Aorta (tissue), 5 donors: ENCODE data around the gene ANK3. TPM values are rescaled to one million over a fixed set of nuclear protein-coding genes. Genes with fewer than 3 reads are reported as not detected.
"Not testable (repeated sequence)": the region's sequence is repeated elsewhere in the genome, so short reads cannot be mapped to it uniquely, and the experiment has no call there.

Experiments
- ATAC-seq: fragments of 200-7000 bp; cut with Tn5 transposase; one replicate; pipeline ENCODE4 v1.9.1; 2022; ENCODE audit warnings: moderate library complexity; ENCODE audit not compliant: low FRiP score
- DNase-seq, 2 donors: peaks; one replicate each; pipeline ENCODE4 v3.0.0-alpha.2; 2020
- H3K27ac ChIP-seq, 2 donors: one replicate each; pipeline ENCODE4 v1.5.1; 2013; ENCODE audit warnings: low read length in 2 of 2, mild to moderate bottlenecking in 2 of 2, moderate library complexity in 2 of 2, control low read depth in 1 of 2, inconsistent platforms in 1 of 2, low read depth in 1 of 2
- H3K27me3 ChIP-seq, 2 donors: one replicate each; pipeline ENCODE4 v1.6.1; 2013; ENCODE audit warnings: control low read depth in 1 of 2, low read length in 1 of 2, mild to moderate bottlenecking in 1 of 2, moderate library complexity in 1 of 2; ENCODE audit not compliant: insufficient read depth in 2 of 2, control insufficient read depth in 1 of 2
- H3K36me3 ChIP-seq, 2 donors: one replicate each; pipeline ENCODE4 v1.6.1; 2013; ENCODE audit warnings: control low read depth in 1 of 2, low read length in 1 of 2, mild to moderate bottlenecking in 1 of 2; ENCODE audit not compliant: insufficient read depth in 2 of 2, control insufficient read depth in 1 of 2
- H3K4me1 ChIP-seq, 2 donors: one replicate each; pipeline ENCODE4 v1.6.1; 2013; ENCODE audit warnings: low read length in 2 of 2, control low read depth in 1 of 2, mild to moderate bottlenecking in 1 of 2, moderate library complexity in 1 of 2; ENCODE audit not compliant: insufficient read depth in 2 of 2, control insufficient read depth in 1 of 2
- H3K4me3 ChIP-seq, 2 donors: one replicate each; pipeline ENCODE4 v1.5.1; 2013; ENCODE audit warnings: low read length in 2 of 2, control low read depth in 1 of 2, mild to moderate bottlenecking in 1 of 2
- H3K9me3 ChIP-seq: one replicate; pipeline ENCODE4 v1.6.1; 2013; ENCODE audit warnings: mild to moderate bottlenecking, low read length; ENCODE audit not compliant: control insufficient read depth
- WGBS, 2 donors: extraction: QIAGEN DNeasy Blood & Tissue Kit; methylation state at CpG; one replicate each; pipeline ENCODE4 v1.1.7; 2013; 5-methylcytosine and 5-hydroxymethylcytosine counted together
- intact Hi-C, 2 donors: fragments of 100-400 bp; cut with DNase I; formaldehyde crosslinking; loops; one replicate each; pipeline versions ENCODE4 v1.14.2 to v1.15.0; 2022
- polyA plus RNA-seq, 2 donors: library from polyadenylated mRNA; stranded (reverse); fragments of 200-250 nt; gene quantifications; one replicate each; pipeline ENCODE4 v1.2.3, GENCODE V29; 2013
- total RNA-seq, 2 donors: library from RNA; stranded (reverse); fragmentation: NEBNext Ultra II Directional; extraction: Animal tissue kit (Norgen Biotek cat#: 25700); gene quantifications; one replicate each; pipeline ENCODE4 v1.2.1, GENCODE V29; 2021
- donor health status: healthy with polysubstance abuse.
- donor health status: Bipolar disorder and iron deficiency.
- donor health status: DM: no; HTN: no; CAD: no.
- donor health status: DM: no; HTN: no; CAD: no.
- donor health status: DM: yes; HTN: yes; CAD: no.

The ANK3 gene
- total and polyA plus RNA-seq, 4 donors, result 16.5 to 38.2 (median 20.6) TPM

GRCh38 chr10:60298408-60299389 lies 91.0 kb downstream of the ANK3 start:
- DNase-seq (no peak), ATAC-seq (no peak)
- no peaks in the 10 kb centered on the region for H3K27me3 ChIP-seq
- intact Hi-C loops, result no loop called here
- whole genome bisulfite sequencing, 2 donors, result 79 to 80% methylated on average over 9 of the region's 9 CpGs
- no peak overlapping the region for H3K27ac ChIP-seq
- no peaks in the 10 kb centered on the region for H3K9me3 ChIP-seq
- H3K4me1 ChIP-seq, result no peaks in the 10 kb centered on the region
- no peak overlapping the region for H3K4me3 ChIP-seq
- no peaks in the 10 kb centered on the region for H3K36me3 ChIP-seq

GRCh38 chr10:60296073-60296472 lies 93.6 kb downstream of the ANK3 start:
- DNase-seq, result no peak
- Histone ChIP-seq H3K27ac (no peak overlapping the region), H3K9me3 (no peaks in the 10 kb centered on the region), H3K4me1 (no peaks in the 10 kb centered on the region), H3K36me3 (no peaks in the 10 kb centered on the region), H3K4me3 (no peak overlapping the region), H3K27me3 (no peaks in the 10 kb centered on the region)
- intact Hi-C loops, result no loop called here
- no peak for ATAC-seq
- 89 to 100% methylated on average over 1 of the region's 1 CpG for WGBS, 2 donors

- intact Hi-C loops, result no loop called here
- no peak for ATAC-seq
- H3K27me3 ChIP-seq, result no peaks in the 10 kb centered on the region
- no peaks in the 10 kb centered on the region for H3K4me1 ChIP-seq
- H3K9me3 ChIP-seq, result no peaks in the 10 kb centered on the region
- H3K4me3 ChIP-seq, result no peak overlapping the region
- H3K36me3 ChIP-seq, result no peaks in the 10 kb centered on the region
- 88 to 89% methylated on average over 9 of the region's 9 CpGs for WGBS, 2 donors
- no peak overlapping the region for H3K27ac ChIP-seq
- DNase-seq, result no peak
These were observed 94.4 kb downstream of the ANK3 start for GRCh38 chr10:60295028-60295937.

- H3K27ac ChIP-seq, result no peak overlapping the region
- no peaks in the 10 kb centered on the region for H3K9me3 ChIP-seq
- no peak overlapping the region for H3K4me3 ChIP-seq
- 46 to 57% methylated on average over 6 of the region's 6 CpGs for WGBS, 2 donors
- H3K4me1 ChIP-seq, result peaks cover 0 to 1% of the 10 kb centered on the region in 2 donors
- H3K27me3 ChIP-seq, result no peaks in the 10 kb centered on the region
- DNase-seq, result no peak
- no peaks in the 10 kb centered on the region for H3K36me3 ChIP-seq
- ATAC-seq, result no peak
- intact Hi-C loops, result no loop called here
These were observed 96.0 kb downstream of the ANK3 start for GRCh38 chr10:60293581-60294175.

GRCh38 chr10:60292998-60293397 lies 96.7 kb downstream of the ANK3 start:
- no peaks in the 10 kb centered on the region for H3K27me3 ChIP-seq
- ATAC-seq (no peak), DNase-seq (no peak)
- H3K4me1 ChIP-seq, result peaks cover 0 to 4% of the 10 kb centered on the region in 2 donors
- intact Hi-C loops, result no loop called here
- H3K36me3 ChIP-seq, result no peaks in the 10 kb centered on the region
- no peaks in the 10 kb centered on the region for H3K9me3 ChIP-seq
- H3K27ac ChIP-seq, result peak overlapping the region; percentile 6 to 28
- H3K4me3 ChIP-seq, result no peak overlapping the region
- WGBS, 2 donors, result 87 to 89% methylated on average over 8 of the region's 8 CpGs

GRCh38 chr10:60292536-60292935 lies 97.1 kb downstream of the ANK3 start:
- 28 to 50% methylated on average over 6 of the region's 6 CpGs for WGBS, 2 donors
- ATAC-seq, intact Hi-C loops, H3K9me3 ChIP-seq, H3K4me1 ChIP-seq, H3K36me3 ChIP-seq, H3K27me3 ChIP-seq, H3K4me3 ChIP-seq, DNase-seq, H3K27ac ChIP-seq: not testable (repeated sequence)

- H3K4me3 ChIP-seq, result no peak overlapping the region
- H3K27me3 ChIP-seq, result no peaks in the 10 kb centered on the region
- ATAC-seq, result no peak
- H3K27ac ChIP-seq, result no peak overlapping the region
- no peaks in the 10 kb centered on the region for H3K36me3 ChIP-seq
- intact Hi-C loops, result no loop called here
- WGBS, 2 donors, result 71 to 84% methylated on average over 5 of the region's 5 CpGs
- DNase-seq, result no peak
- no peaks in the 10 kb centered on the region for H3K9me3 ChIP-seq
- H3K4me1 ChIP-seq, result peaks cover 4% of the 10 kb centered on the region in 2 donors
These were observed 98.2 kb downstream of the ANK3 start for GRCh38 chr10:60291344-60291930.

GRCh38 chr10:60290558-60290957 lies 99.1 kb downstream of the ANK3 start:
- H3K4me1 ChIP-seq, result peaks cover 4% of the 10 kb centered on the region in 2 donors
- H3K9me3 ChIP-seq, result no peaks in the 10 kb centered on the region
- ATAC-seq (no peak), DNase-seq (no peak)
- no peaks in the 10 kb centered on the region for H3K27me3 ChIP-seq
- intact Hi-C loops, result no loop called here
- no peaks in the 10 kb centered on the region for H3K36me3 ChIP-seq
- peak overlapping the region in 1 of 2 donors; percentile 12 for H3K27ac ChIP-seq
- H3K4me3 ChIP-seq, result no peak overlapping the region
